A549 (cell line): ENCODE results near the gene ZNF205.

Source experiments
- GATA3 ChIP-seq: IDR thresholded peaks from 2 replicates; pipeline ENCODE4 v1.6.1; 2012; ENCODE audit warnings: borderline replicate concordance
- HDAC2 ChIP-seq: fragments of 200-600 bp; sonication (generic); IDR thresholded peaks from 2 replicates; pipeline ENCODE4 v1.6.1; 2016
- JUNB ChIP-seq: fragments of >200 bp; sonication (Bioruptor Twin); formaldehyde crosslinking; IDR thresholded peaks from 2 replicates; pipeline ENCODE4 v1.6.1; 2016
- MAFK ChIP-seq: fragments of 450-650 bp; IDR thresholded peaks from 2 replicates; pipeline ENCODE4 v1.6.1; 2014; ENCODE audit not compliant: partially characterized antibody
- POLR2A ChIP-seq: IDR thresholded peaks from 2 replicates; pipeline ENCODE4 v1.6.1; 2012; ENCODE audit warnings: mild to moderate bottlenecking, low read length
- TF ChIP-seq, protein P1 (sequence below): fragments of >200 bp; sonication (Bioruptor Twin); formaldehyde crosslinking; IDR thresholded peaks from 3 replicates; pipeline ENCODE4 v1.5.1; 2016
- TF ChIP-seq, protein P2 (sequence below): IDR thresholded peaks from 2 replicates; pipeline ENCODE4 v1.6.1; 2012

DNA sequence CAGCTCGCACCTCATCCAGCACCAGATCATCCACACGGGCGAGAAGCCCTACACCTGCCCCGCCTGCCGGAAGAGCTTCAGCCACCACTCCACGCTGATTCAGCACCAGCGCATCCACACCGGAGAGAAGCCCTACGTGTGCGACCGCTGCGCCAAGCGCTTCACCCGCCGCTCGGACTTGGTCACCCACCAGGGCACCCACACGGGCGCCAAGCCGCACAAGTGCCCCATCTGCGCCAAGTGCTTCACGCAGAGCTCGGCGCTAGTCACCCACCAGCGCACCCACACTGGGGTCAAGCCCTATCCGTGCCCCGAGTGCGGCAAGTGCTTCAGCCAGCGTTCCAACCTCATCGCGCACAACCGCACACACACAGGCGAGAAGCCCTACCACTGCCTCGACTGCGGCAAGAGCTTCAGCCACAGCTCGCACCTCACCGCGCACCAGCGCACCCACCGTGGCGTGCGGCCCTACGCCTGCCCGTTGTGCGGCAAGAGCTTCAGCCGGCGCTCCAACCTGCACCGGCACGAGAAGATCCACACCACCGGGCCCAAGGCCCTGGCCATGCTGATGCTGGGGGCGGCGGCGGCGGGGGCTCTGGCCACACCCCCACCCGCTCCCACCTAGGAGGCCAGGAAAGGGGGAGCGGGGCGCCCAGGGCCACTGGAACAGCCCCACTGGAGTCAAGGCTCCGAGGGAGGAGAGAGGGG, 7.5 kb downstream of the ZNF205 start:
- TF ChIP-seq, protein P1, sequence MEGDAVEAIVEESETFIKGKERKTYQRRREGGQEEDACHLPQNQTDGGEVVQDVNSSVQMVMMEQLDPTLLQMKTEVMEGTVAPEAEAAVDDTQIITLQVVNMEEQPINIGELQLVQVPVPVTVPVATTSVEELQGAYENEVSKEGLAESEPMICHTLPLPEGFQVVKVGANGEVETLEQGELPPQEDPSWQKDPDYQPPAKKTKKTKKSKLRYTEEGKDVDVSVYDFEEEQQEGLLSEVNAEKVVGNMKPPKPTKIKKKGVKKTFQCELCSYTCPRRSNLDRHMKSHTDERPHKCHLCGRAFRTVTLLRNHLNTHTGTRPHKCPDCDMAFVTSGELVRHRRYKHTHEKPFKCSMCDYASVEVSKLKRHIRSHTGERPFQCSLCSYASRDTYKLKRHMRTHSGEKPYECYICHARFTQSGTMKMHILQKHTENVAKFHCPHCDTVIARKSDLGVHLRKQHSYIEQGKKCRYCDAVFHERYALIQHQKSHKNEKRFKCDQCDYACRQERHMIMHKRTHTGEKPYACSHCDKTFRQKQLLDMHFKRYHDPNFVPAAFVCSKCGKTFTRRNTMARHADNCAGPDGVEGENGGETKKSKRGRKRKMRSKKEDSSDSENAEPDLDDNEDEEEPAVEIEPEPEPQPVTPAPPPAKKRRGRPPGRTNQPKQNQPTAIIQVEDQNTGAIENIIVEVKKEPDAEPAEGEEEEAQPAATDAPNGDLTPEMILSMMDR = no peak
- TF ChIP-seq, protein P2, sequence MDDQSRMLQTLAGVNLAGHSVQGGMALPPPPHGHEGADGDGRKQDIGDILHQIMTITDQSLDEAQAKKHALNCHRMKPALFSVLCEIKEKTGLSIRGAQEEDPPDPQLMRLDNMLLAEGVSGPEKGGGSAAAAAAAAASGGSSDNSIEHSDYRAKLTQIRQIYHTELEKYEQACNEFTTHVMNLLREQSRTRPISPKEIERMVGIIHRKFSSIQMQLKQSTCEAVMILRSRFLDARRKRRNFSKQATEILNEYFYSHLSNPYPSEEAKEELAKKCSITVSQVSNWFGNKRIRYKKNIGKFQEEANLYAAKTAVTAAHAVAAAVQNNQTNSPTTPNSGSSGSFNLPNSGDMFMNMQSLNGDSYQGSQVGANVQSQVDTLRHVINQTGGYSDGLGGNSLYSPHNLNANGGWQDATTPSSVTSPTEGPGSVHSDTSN = no peak
- no peak for TF ChIP-seq JUNB
- TF ChIP-seq HDAC2 = no peak
- no peak for TF ChIP-seq POLR2A
- no peak for TF ChIP-seq MAFK
- no peak for TF ChIP-seq GATA3
